Mammary epithelial cell (primary cell): ENCODE results near the gene PIGO.

Source experiments
- EZH2 ChIP-seq: IDR thresholded peaks from 2 replicates; pipeline ENCODE4 v1.6.1; 2012; ENCODE audit warnings: low read length, inconsistent platforms, borderline replicate concordance
- TF ChIP-seq, protein P1 (sequence below), 2 donors: IDR thresholded peaks in 1 of 2; conservative IDR thresholded peaks in 1 of 2; 2 replicates each; pipeline ENCODE4 v1.5.1; 2011 to 2012; ENCODE audit warnings: inconsistent platforms in 2 of 2, low read length in 2 of 2, mild to moderate bottlenecking in 2 of 2, control low read depth in 1 of 2, low read depth in 1 of 2; ENCODE audit not compliant: insufficient read depth in 1 of 2; ENCODE audit errors: extremely low read depth in 1 of 2

GRCh38 chr9:35111001-35111933 is 14.9 kb upstream of the PIGO start:
- TF ChIP-seq, protein P1, sequence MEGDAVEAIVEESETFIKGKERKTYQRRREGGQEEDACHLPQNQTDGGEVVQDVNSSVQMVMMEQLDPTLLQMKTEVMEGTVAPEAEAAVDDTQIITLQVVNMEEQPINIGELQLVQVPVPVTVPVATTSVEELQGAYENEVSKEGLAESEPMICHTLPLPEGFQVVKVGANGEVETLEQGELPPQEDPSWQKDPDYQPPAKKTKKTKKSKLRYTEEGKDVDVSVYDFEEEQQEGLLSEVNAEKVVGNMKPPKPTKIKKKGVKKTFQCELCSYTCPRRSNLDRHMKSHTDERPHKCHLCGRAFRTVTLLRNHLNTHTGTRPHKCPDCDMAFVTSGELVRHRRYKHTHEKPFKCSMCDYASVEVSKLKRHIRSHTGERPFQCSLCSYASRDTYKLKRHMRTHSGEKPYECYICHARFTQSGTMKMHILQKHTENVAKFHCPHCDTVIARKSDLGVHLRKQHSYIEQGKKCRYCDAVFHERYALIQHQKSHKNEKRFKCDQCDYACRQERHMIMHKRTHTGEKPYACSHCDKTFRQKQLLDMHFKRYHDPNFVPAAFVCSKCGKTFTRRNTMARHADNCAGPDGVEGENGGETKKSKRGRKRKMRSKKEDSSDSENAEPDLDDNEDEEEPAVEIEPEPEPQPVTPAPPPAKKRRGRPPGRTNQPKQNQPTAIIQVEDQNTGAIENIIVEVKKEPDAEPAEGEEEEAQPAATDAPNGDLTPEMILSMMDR (conservative IDR thresholded peaks at IDR 0.05 in 1 of 2, IDR thresholded peaks at IDR 0.05 in 1 of 2; ENCODE audit: extremely low read depth in 1 of 2, insufficient read depth in 1 of 2, low read depth in 1 of 2, low read length in 2 of 2), result no peak
- TF ChIP-seq EZH2, result no peak
